Bronchial epithelial cell (primary cell): ENCODE measurements around the gene ARPC2. TPM values are rescaled to one million over a fixed set of nuclear protein-coding genes. Genes with fewer than 3 reads are reported as not detected.

Experiments used
- DNase-seq: peaks from one replicate; pipeline ENCODE4 v3.0.0-alpha.2; 2010; ENCODE audit warnings: low read depth
- FAIRE-seq: peaks from 2 replicates; lab custom pipeline; 2011; peaks lifted over from hg19 to GRCh38; lab: Jason Lieb, UNC
- H3K27me3 ChIP-seq: 2 replicates; pipeline ENCODE4 v1.5.1; 2011; ENCODE audit warnings: low read length; ENCODE audit not compliant: control insufficient read depth, insufficient read depth
- H3K36me3 ChIP-seq: 2 replicates; pipeline ENCODE4 v1.5.1; 2011; ENCODE audit warnings: low read length; ENCODE audit not compliant: control insufficient read depth, insufficient read depth
- H3K4me3 ChIP-seq: 2 replicates; pipeline ENCODE4 v1.5.1; 2011; ENCODE audit warnings: mild to moderate bottlenecking, low read depth, low read length, control low read depth
- total RNA-seq: library from RNA; depleted of rRNA; stranded (reverse); fragments of >200 nt; gene quantifications from 2 replicates; pipeline ENCODE4 v1.2.1, GENCODE V29; 2014
- TF ChIP-seq, protein P1 (sequence below): IDR thresholded peaks from 2 replicates; pipeline ENCODE4 v1.5.1; 2011; ENCODE audit warnings: mild to moderate bottlenecking, moderate library complexity, low read length, control low read depth, inconsistent platforms; ENCODE audit not compliant: insufficient read depth, severe bottlenecking

ARPC2 gene
- total RNA-seq, 1 donor from 2014 or later = 504 TPM

DNA sequence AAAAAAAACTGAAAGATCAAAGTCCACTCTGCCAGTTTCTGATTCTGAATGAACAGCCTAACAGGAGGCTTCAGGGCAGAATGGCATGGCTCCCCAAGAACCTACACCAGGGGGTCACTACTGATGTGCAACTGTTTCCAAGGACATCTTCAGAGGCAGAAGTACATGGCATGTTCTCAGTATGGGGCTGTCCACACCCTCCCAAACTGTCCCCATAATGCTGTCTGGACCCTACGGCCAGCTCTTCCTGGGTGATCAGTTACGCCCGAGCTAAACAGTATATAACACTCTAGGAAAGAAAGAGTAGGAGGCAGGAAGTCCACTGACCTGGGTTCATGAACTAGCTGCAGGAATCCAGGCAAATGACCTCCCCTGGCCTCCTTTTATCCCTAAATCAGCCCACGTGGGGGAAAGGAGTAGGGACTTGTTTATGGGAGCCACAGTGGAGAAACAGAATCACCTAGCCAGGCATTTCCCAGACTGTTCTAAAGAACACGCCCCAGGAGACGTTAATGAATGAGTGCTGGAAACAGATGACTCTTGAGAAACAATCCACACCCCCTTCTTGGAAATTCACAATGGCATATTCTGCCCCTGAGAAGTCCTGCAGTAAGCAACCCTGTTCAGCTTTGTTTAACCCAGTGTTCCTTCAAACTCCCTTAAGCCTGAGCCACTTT, 72.8 kb downstream of the ARPC2 start:
- H3K36me3 ChIP-seq = peaks cover 3% of the 10 kb centered on the region
- TF ChIP-seq, protein P1, sequence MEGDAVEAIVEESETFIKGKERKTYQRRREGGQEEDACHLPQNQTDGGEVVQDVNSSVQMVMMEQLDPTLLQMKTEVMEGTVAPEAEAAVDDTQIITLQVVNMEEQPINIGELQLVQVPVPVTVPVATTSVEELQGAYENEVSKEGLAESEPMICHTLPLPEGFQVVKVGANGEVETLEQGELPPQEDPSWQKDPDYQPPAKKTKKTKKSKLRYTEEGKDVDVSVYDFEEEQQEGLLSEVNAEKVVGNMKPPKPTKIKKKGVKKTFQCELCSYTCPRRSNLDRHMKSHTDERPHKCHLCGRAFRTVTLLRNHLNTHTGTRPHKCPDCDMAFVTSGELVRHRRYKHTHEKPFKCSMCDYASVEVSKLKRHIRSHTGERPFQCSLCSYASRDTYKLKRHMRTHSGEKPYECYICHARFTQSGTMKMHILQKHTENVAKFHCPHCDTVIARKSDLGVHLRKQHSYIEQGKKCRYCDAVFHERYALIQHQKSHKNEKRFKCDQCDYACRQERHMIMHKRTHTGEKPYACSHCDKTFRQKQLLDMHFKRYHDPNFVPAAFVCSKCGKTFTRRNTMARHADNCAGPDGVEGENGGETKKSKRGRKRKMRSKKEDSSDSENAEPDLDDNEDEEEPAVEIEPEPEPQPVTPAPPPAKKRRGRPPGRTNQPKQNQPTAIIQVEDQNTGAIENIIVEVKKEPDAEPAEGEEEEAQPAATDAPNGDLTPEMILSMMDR = no peak
- peak; percentile 82 for DNase-seq
- no peaks in the 10 kb centered on the region for H3K27me3 ChIP-seq
- peak overlapping the region; percentile 92 for H3K4me3 ChIP-seq
- no peak for FAIRE-seq

DNA sequence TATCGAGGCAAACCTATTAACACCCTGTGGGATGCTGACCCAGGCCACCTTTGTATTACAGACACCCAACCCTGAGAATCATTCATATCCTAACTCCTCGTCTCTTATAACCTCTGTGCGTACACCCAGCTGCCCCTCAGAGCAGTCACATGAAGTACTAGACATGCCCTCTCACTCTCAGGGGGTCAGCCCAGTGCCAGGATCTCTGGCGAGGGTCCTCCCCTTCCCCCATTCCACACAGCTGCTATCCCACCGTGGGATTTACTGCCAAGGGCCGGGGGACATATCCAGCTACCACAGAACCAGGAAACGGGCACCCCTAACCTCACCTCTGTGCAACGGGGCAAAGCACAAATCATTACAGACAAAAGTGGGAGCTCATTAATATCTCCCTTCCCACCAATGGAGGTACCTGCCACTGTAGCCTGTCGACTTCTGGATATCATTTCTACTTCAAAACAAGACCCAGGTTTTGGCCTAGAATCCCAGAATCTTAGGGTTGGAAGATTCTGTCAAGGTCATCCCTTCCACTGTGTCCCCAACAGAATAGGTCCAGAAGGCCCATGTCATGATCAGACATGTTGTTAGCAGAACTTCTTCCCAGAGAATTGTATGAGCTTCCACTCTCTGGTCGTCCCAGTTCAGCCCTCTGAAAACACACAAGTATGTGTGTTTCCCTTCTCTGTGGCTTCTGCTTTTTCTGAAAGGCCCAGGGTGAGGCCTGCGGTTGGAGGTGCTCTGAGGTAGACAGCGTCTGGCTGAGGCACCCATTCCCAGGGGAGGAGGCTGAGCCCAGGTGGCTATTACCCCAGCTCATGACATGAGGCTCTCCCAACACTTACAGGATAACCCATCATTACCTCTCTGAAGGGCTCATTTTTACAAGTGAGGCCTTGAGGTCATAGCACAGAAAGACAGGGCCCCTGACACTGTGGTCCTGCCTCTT, 73.6 kb downstream of the ARPC2 start:
- Histone ChIP-seq H3K4me3 (peak overlapping the region; percentile 92), H3K27me3 (no peaks in the 10 kb centered on the region), H3K36me3 (peaks cover 1% of the 10 kb centered on the region)
- FAIRE-seq (no peak), DNase-seq (no peak)
- TF ChIP-seq, protein P1 = no peak

DNA sequence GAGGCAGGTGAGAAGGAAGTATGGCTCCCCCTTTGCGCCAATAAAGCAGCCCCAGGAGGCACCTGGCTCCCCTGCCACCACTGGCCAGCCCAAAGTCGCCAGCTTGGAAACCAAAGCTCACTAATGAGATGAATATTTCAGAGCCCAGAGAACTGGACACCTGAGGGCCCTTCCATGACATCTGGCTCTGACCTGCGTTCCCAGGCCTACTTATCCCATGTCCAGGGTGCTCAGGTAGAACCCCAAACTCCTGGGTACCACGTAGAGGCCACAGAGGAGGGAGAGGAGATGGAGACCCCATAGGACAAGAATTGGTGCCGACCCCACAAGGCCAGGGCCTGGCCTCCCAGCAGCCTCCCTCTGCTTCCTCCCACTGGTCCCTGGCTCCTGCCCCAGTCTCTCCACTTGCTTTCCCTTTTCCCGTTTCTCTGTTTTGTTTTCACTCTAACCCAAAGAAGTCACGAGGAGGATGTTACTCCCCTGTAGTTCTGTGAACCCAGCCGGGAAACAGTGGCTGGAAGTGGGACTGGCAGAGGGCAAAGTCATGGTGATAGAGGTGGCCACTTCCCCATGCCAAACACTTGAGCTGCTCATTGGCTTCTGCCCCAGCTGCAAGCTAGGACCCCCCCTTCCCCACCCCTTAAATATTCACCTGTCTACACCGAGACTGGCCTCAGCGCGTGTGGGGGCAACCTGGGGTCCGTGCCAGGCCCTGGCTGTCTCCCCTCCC, 74.5 kb downstream of the ARPC2 start:
- TF ChIP-seq, protein P1 = no peak
- H3K36me3 ChIP-seq = no peaks in the 10 kb centered on the region
- H3K27me3 ChIP-seq = no peaks in the 10 kb centered on the region
- no peak for DNase-seq
- no peak for FAIRE-seq
- peak overlapping the region; percentile 92 for H3K4me3 ChIP-seq

DNA sequence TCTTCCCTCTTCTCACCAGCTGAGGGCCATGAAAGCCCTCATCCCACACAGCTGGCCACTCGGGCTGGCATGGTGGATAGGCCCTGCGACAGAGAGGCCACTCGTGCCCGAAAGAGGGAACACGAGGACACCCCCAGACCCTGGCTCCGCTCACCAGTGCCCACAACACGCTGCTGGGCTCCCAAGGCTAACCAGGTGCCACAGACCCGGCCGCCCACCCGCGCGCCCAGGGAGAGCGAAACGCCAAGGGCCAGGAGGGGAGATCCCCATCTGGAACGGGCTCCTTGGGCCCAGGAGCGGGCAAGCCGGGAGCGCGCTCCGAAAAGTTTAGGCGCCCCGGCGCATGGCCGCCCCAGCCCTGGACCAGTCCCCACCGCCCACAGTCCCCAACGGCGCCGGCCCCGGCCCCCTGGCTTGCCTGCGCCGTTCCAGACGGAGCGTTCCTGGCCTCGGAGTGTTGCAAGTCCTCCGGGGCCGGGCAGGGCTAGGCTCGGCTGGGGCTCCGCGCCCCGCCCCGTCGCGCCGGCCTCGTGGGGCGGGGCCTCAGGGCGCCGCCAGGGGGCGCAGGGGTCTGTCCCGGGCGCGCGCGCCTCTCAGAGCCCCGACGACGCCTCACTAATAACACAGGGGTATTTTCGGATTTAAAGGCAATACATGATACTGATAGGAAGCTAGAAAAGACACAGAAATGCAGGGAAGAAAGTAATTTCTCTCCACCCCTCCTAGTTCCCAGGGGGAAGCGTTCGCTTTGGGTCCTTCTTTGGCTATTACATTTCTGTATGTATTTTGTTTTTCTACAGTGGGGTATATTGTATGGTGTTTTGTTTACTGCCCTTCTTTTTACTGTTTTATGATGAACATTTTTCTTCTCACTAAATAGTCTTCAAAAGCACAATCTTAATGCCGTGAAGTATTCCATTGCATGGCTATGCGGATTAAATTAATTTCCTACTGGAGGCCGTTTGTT, 75.3 kb downstream of the ARPC2 start, which contains the start of gene TMBIM1:
Gene TMBIM1, minus strand, starts transcription at position 456 of the 967 bp plus-strand sequence. CDS start 10,362 bp downstream, outside the sequence.
- Histone ChIP-seq H3K27me3 (no peaks in the 10 kb centered on the region), H3K36me3 (no peaks in the 10 kb centered on the region), H3K4me3 (peak within 1 kb of the TSS; percentile 92)
- FAIRE-seq (no peak), DNase-seq (no peak)
- TF ChIP-seq, protein P1 = peak; percentile 51
